Pons (tissue), 1 donor: ENCODE results near the gene GPC1.

Source experiments
- DNase-seq: peaks from one replicate; pipeline ENCODE4 v3.0.0-alpha.2; 2016; ENCODE audit warnings: low spot score

The GPC1 gene

GRCh38 chr2:240442891-240443715 lies 7.6 kb downstream of the GPC1 start:
- DNase-seq: no peak

- DNase-seq: no peak
Measured at GRCh38 chr2:240443891-240444301, 8.4 kb downstream of the GPC1 start.

GRCh38 chr2:240444464-240444863 lies 9.0 kb downstream of the GPC1 start:
- DNase-seq: no peak

- DNase-seq: no peak
Measured at GRCh38 chr2:240445961-240446663, 10.6 kb downstream of the GPC1 start.

- DNase-seq: no peak
Measured at GRCh38 chr2:240446664-240447175, 11.3 kb downstream of the GPC1 start.

- DNase-seq: no peak
Measured at GRCh38 chr2:240447331-240447730, 11.9 kb downstream of the GPC1 start.

GRCh38 chr2:240447934-240448333 lies 12.5 kb downstream of the GPC1 start:
- no peak for DNase-seq

- DNase-seq: no peak
Measured at GRCh38 chr2:240448387-240449274, 13.2 kb downstream of the GPC1 start.

GRCh38 chr2:240449764-240450531 lies 14.5 kb downstream of the GPC1 start:
- DNase-seq: no peak

- no peak for DNase-seq
Measured at GRCh38 chr2:240450532-240451107, 15.2 kb downstream of the GPC1 start.

- peak; percentile 45 for DNase-seq
Measured at GRCh38 chr2:240451108-240451611, 15.7 kb downstream of the GPC1 start.

GRCh38 chr2:240451791-240452461 lies 16.5 kb downstream of the GPC1 start:
- DNase-seq: no peak

GRCh38 chr2:240452462-240453256 lies 17.2 kb downstream of the GPC1 start:
- DNase-seq: peak; percentile 35

- no peak for DNase-seq
Measured at GRCh38 chr2:240453461-240454105, 18.1 kb downstream of the GPC1 start.

GRCh38 chr2:240454106-240454901 lies 18.8 kb downstream of the GPC1 start:
- no peak for DNase-seq

- no peak for DNase-seq
Measured at GRCh38 chr2:240455272-240455646, 19.8 kb downstream of the GPC1 start.

- DNase-seq: no peak
Measured at GRCh38 chr2:240455647-240456446, 20.4 kb downstream of the GPC1 start.
